Measurements from ENCODE around the gene CFDP1. TPM values are rescaled to one million over a fixed set of nuclear protein-coding genes. Genes with fewer than 3 reads are reported as not detected.

Gene CFDP1
- total and polyA plus RNA-seq, 2 of the 13 experiments (the other 11 are each of a cell fraction or from before 2014, with no cell fraction given) = 78.6 to 153 TPM

DNA sequence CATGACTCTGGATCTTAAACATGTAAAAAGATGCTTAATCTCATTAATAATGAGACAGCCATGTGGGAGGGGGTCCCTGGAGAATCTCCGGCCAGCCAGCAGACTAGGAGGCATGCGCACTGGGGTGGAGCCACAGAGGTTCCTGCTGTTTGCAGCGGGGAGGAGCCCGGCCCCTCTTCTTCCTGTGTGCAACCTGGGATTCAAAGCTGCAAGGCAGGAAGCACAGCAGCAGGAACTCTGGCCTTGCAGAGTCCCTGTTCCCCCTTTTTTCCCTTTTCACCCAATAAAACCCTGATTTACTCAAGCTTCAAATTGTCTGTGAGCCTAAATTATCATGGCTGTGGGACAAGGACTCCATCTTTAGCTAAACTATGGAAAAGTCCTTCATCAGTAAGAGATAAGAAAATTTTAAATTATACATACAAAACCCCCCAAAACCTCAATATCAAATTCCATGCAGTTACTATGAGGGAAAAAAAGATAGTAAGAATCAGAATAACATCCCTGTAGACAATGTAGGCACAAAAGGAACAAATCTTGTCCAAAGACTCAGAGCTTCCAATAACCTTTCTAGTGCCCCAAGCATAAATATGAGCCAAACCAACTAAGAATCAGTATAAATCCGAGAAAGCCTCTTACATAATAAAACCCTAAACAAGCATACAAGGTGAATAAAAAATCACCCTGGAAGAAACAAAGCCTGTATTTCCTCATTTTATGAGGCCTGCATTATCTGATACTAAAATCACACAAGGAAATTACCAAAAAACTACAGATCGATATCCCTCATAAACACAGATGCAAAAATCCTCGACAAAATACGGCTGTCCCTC is 12.1 kb downstream of the CFDP1 start (continued):
- TF ChIP-seq AHR (CRISPR knock-in tag; IDR thresholded peaks at IDR 0.05) = 0 out of 2 replicates have a peak, but pooled peaks have one; percentile 40
- TF ChIP-seq PHB2 (IDR thresholded peaks at IDR 0.05; ENCODE audit: partially characterized antibody) = no peak
- no peak for TF ChIP-seq ESRRA (CRISPR knock-in tag; IDR thresholded peaks at IDR 0.05; ENCODE audit: low read depth)
- no peak for TF ChIP-seq NFATC3 (CRISPR knock-in tag; IDR thresholded peaks at IDR 0.05)
- TF ChIP-seq YEATS4 (CRISPR knock-in tag; IDR thresholded peaks at IDR 0.05; ENCODE audit: borderline replicate concordance) = no peak
- TF ChIP-seq SMAD1 (CRISPR knock-in tag; IDR thresholded peaks at IDR 0.05; ENCODE audit: borderline replicate concordance, low read depth) = no peak
- TF ChIP-seq PPARG (CRISPR knock-in tag; conservative IDR thresholded peaks at IDR 0.05) = peak; percentile 79; the same call in 1 of the 2 replicates
- TF ChIP-seq, protein P1, sequence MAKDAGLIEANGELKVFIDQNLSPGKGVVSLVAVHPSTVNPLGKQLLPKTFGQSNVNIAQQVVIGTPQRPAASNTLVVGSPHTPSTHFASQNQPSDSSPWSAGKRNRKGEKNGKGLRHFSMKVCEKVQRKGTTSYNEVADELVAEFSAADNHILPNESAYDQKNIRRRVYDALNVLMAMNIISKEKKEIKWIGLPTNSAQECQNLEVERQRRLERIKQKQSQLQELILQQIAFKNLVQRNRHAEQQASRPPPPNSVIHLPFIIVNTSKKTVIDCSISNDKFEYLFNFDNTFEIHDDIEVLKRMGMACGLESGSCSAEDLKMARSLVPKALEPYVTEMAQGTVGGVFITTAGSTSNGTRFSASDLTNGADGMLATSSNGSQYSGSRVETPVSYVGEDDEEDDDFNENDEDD (CRISPR knock-in tag; IDR thresholded peaks at IDR 0.05; ENCODE audit: borderline replicate concordance) = peak; percentile 13; the same call in 1 of the 2 replicates
- no peak for TF ChIP-seq PRPF4 (IDR thresholded peaks at IDR 0.05; ENCODE audit: low read depth, low read length, poor library complexity, severe bottlenecking)
- TF ChIP-seq ZBTB3 (CRISPR knock-in tag; IDR thresholded peaks at IDR 0.05; ENCODE audit: borderline replicate concordance, low read depth) = no peak
- no peak for TF ChIP-seq NRL (CRISPR knock-in tag; IDR thresholded peaks at IDR 0.05; ENCODE audit: borderline replicate concordance)
- no peak for TF ChIP-seq MAZ (IDR thresholded peaks at IDR 0.05; ENCODE audit: borderline replicate concordance, low read depth, low read length)
- no peak for TF ChIP-seq MAZ (CRISPR knock-in tag; IDR thresholded peaks at IDR 0.05; ENCODE audit: low read depth)
- no peak for TF ChIP-seq ZNF83 (CRISPR knock-in tag; IDR thresholded peaks at IDR 0.05; ENCODE audit: borderline replicate concordance)
- no peak for TF ChIP-seq HMG20B (CRISPR knock-in tag; conservative IDR thresholded peaks at IDR 0.05)
- TF ChIP-seq ZNF296 (CRISPR knock-in tag; conservative IDR thresholded peaks at IDR 0.05) = no peak
- no peak for TF ChIP-seq MTF2 (CRISPR knock-in tag; IDR thresholded peaks at IDR 0.05; ENCODE audit: borderline replicate concordance)
- no peak for TF ChIP-seq ISL2 (CRISPR knock-in tag; IDR thresholded peaks at IDR 0.05)
- no peak for TF ChIP-seq LCORL (IDR thresholded peaks at IDR 0.05)
- no peak for TF ChIP-seq LCORL (CRISPR knock-in tag; IDR thresholded peaks at IDR 0.05)
- TF ChIP-seq, protein P2, sequence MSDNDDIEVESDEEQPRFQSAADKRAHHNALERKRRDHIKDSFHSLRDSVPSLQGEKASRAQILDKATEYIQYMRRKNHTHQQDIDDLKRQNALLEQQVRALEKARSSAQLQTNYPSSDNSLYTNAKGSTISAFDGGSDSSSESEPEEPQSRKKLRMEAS (IDR thresholded peaks at IDR 0.05) = 0 out of 2 replicates have a peak, but pooled peaks have one; percentile 26
- peak; percentile 41; the same call in 1 of the 2 replicates for TF ChIP-seq GATAD2A (CRISPR knock-in tag; IDR thresholded peaks at IDR 0.05)
- no peak for TF ChIP-seq ZNF235 (CRISPR knock-in tag; IDR thresholded peaks at IDR 0.05; ENCODE audit: borderline replicate concordance)
- no peak for TF ChIP-seq EZH2 (conservative IDR thresholded peaks at IDR 0.05; ENCODE audit: low read depth, low read length)
- TF ChIP-seq JUND (CRISPR knock-in tag; IDR thresholded peaks at IDR 0.05) = no peak
- TF ChIP-seq, protein P3, sequence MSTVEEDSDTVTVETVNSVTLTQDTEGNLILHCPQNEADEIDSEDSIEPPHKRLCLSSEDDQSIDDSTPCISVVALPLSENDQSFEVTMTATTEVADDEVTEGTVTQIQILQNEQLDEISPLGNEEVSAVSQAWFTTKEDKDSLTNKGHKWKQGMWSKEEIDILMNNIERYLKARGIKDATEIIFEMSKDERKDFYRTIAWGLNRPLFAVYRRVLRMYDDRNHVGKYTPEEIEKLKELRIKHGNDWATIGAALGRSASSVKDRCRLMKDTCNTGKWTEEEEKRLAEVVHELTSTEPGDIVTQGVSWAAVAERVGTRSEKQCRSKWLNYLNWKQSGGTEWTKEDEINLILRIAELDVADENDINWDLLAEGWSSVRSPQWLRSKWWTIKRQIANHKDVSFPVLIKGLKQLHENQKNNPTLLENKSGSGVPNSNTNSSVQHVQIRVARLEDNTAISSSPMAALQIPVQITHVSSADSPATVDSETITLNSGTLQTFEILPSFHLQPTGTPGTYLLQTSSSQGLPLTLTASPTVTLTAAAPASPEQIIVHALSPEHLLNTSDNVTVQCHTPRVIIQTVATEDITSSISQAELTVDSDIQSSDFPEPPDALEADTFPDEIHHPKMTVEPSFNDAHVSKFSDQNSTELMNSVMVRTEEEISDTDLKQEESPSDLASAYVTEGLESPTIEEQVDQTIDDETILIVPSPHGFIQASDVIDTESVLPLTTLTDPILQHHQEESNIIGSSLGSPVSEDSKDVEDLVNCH (CRISPR knock-in tag; IDR thresholded peaks at IDR 0.05) = no peak

All from HepG2 (cell line).